K562 (cell line): Measurements from ENCODE around the gene VRK3. TPM values are rescaled to one million over a fixed set of nuclear protein-coding genes. Genes with fewer than 3 reads are reported as not detected.
A peak's percentile ranks its signal among the peaks of the same experiment; 100 is the strongest.

Experiments
- CREB3L1 ChIP-seq: fragments of 450-650 bp; IDR thresholded peaks from 2 replicates; pipeline ENCODE4 v1.6.1; 2014; ENCODE audit warnings: low read depth, mild to moderate bottlenecking, moderate library complexity, borderline replicate concordance
- DMBX1 ChIP-seq: fragments of 250-450 bp; sonication (Bioruptor Pico); IDR thresholded peaks from 2 replicates; pipeline ENCODE4 v1.8.0; 2022; ENCODE audit warnings: inconsistent platforms, mild to moderate bottlenecking, moderate library complexity, borderline replicate concordance
- FOXJ2 ChIP-seq: fragments of 200-800 bp; sonication (Bioruptor generic); IDR thresholded peaks from 2 replicates; pipeline ENCODE4 v1.6.1; 2016; ENCODE audit warnings: missing genetic modification characterization, missing compliant biosample characterization
- MLX ChIP-seq, 2 experiments: fragments of 450-650 bp in 1 of 2; sonication (generic) in 1 of 2; formaldehyde crosslinking; conservative IDR thresholded peaks; 2 replicates each; pipeline versions ENCODE4 v1.4.0 to v1.8.1; 2020 to 2022; ENCODE audit warnings: mild to moderate bottlenecking in 1 of 2, missing genetic modification reagents in 1 of 2
- NRF1 ChIP-seq, 2 experiments: fragments of 450-650 bp; IDR thresholded peaks in 1 of 2; conservative IDR thresholded peaks in 1 of 2; 2 replicates each; pipeline ENCODE4 v1.6.1; 2014; ENCODE audit warnings: mild to moderate bottlenecking in 2 of 2
- PCBP1 ChIP-seq: fragments of 200-400 bp; formaldehyde crosslinking; IDR thresholded peaks from 2 replicates; pipeline ENCODE4 v1.6.1; 2018; ENCODE audit warnings: mild to moderate bottlenecking, low read depth, low read length; ENCODE audit not compliant: poor library complexity, severe bottlenecking
- RAD21 ChIP-seq, 2 experiments: fragments of 250-450 bp in 1 of 2; fragments of 450-650 bp in 1 of 2; sonication (Bioruptor Pico) in 1 of 2; formaldehyde crosslinking in 1 of 2; IDR thresholded peaks in 1 of 2; conservative IDR thresholded peaks in 1 of 2; 2 replicates each; pipeline versions ENCODE4 v1.4.0 to v1.8.0; 2020 to 2022; ENCODE audit warnings: mild to moderate bottlenecking in 2 of 2, moderate library complexity in 1 of 2
- RCOR1 ChIP-seq, 2 experiments: IDR thresholded peaks; 2 replicates each; pipeline ENCODE4 v1.6.1; 2012; ENCODE audit warnings: low read depth in 2 of 2, low read length in 2 of 2, borderline replicate concordance in 1 of 2, improper control_type of control experiment in 1 of 2
- RHOXF2B ChIP-seq: fragments of 250-450 bp; sonication (Bioruptor Pico); conservative IDR thresholded peaks from 2 replicates; pipeline ENCODE4 v1.5.1; 2021
- SIRT6 ChIP-seq: IDR thresholded peaks from one replicate; pipeline ENCODE4 v1.6.1; 2012; ENCODE audit warnings: low read depth, mild to moderate bottlenecking, control low read depth, inconsistent platforms, low read length, moderate library complexity
- TCF15 ChIP-seq: fragments of 250-450 bp; sonication (Bioruptor Pico); IDR thresholded peaks from 2 replicates; pipeline ENCODE4 v1.8.0; 2022; ENCODE audit warnings: moderate library complexity, mild to moderate bottlenecking, inconsistent platforms
- VEZF1 ChIP-seq: fragments of 200-800 bp; sonication (Bioruptor generic); IDR thresholded peaks from 2 replicates; pipeline ENCODE4 v1.6.1; 2017; ENCODE audit warnings: missing genetic modification characterization, missing compliant biosample characterization
- YY1 ChIP-seq, 3 experiments: IDR thresholded peaks; 2 replicates each; pipeline ENCODE4 v1.6.1; 2011; ENCODE audit warnings: low read length in 2 of 3, mild to moderate bottlenecking in 2 of 3, moderate library complexity in 2 of 3, borderline replicate concordance in 1 of 3, control low read depth in 1 of 3, low read depth in 1 of 3; ENCODE audit not compliant: insufficient read depth in 3 of 3, insufficient replicate concordance in 2 of 3, control insufficient read depth in 1 of 3, insufficient read length in 1 of 3; ENCODE audit errors: extremely low read depth in 1 of 3
- ZBTB17 ChIP-seq: fragments of 450-650 bp; formaldehyde crosslinking; IDR thresholded peaks from 2 replicates; pipeline ENCODE4 v1.4.0; 2020; ENCODE audit warnings: mild to moderate bottlenecking
- ZFP91 ChIP-seq: sonication (generic); formaldehyde crosslinking; IDR thresholded peaks from 2 replicates; pipeline ENCODE4 v1.8.0; 2022; ENCODE audit warnings: mild to moderate bottlenecking, missing genetic modification reagents
- ZNF217 ChIP-seq: sonication (generic); formaldehyde crosslinking; IDR thresholded peaks from 2 replicates; pipeline ENCODE4 v1.8.0; 2022; ENCODE audit warnings: mild to moderate bottlenecking, missing genetic modification reagents
- polyA plus RNA-seq, 8 experiments: library from polyadenylated mRNA; depleted of rRNA in 4 of 8; stranded (reverse) in 5 of 8; unstranded in 3 of 8; fragments of >200 nt; fragmentation: Nextera tagmentation in 2 of 8; fragmentation: Illumina TruSeq in 1 of 8; extraction: Ambion mirVana in 2 of 8; extraction: Trizol in 1 of 8; gene quantifications; 2 replicates each; pipeline versions ENCODE4 v1.2.1 to v1.2.3, GENCODE V29; 2011 to 2014; ENCODE audit warnings: inconsistent platforms in 1 of 8, missing spikeins in 1 of 8
- total RNA-seq, 7 experiments: library from RNA; depleted of rRNA in 6 of 7; stranded (reverse); fragments of >200 nt in 6 of 7; fragmentation: Illumina TruSeq in 2 of 7; extraction: Trizol in 2 of 7; gene quantifications; 2 replicates each; pipeline versions ENCODE4 v1.2.1 to v1.2.3, GENCODE V29; 2011 to 2021; ENCODE audit warnings: low replicate concordance in 1 of 7

VRK3 gene
- total and polyA plus RNA-seq, 9 of the 15 experiments (the other 6 are each of a cell fraction or from before 2014, with no cell fraction given): 25.6 to 94.3 (median 42.9) TPM

- TF ChIP-seq VEZF1 (peak; percentile 83), YY1 (IDR thresholded peaks at IDR 0.05; ENCODE audit: borderline replicate concordance in 1 of 3, control insufficient read depth in 1 of 3, extremely low read depth in 1 of 3, insufficient read depth in 3 of 3, insufficient read length in 1 of 3, insufficient replicate concordance in 2 of 3, low read depth in 1 of 3, low read length in 2 of 3) (peak in 1 of 3 experiments; percentile 25), MLX (CRISPR knock-in tag; conservative IDR thresholded peaks at IDR 0.05) (peak in 1 of 2 experiments; percentile 100; a peak in 3 of 4 replicates), NRF1 (conservative IDR thresholded peaks at IDR 0.05 in 1 of 2, IDR thresholded peaks at IDR 0.05 in 1 of 2) (0 out of 4 replicates have a peak, but pooled peaks of 1 of the 2 experiments have one; percentile 24), RHOXF2B (peak; percentile 45; the same call in 1 of the 2 replicates), DMBX1 (CRISPR knock-in tag) (peak; percentile 99), FOXJ2 (tag) (peak; percentile 96), RCOR1 (IDR thresholded peaks at IDR 0.05; ENCODE audit: borderline replicate concordance in 1 of 2, low read depth in 2 of 2, low read length in 2 of 2) (peak in 1 of 2 experiments; percentile 98; a peak in 2 of 4 replicates), RAD21 (CRISPR knock-in tag; conservative IDR thresholded peaks at IDR 0.05 in 1 of 2, IDR thresholded peaks at IDR 0.05 in 1 of 2) (peak; percentile 10 to 27; a peak in 2 of 4 replicates), ZFP91 (CRISPR knock-in tag) (peak; percentile 87), CREB3L1 (peak; percentile 89), TCF15 (CRISPR knock-in tag) (peak; percentile 93), ZNF217 (CRISPR knock-in tag) (peak; percentile 98), ZBTB17 (CRISPR knock-in tag) (peak; percentile 92), SIRT6 (no peak), PCBP1 (no peak)
Observed at GRCh38 chr19:49987159-49987698, 37.9 kb downstream of the VRK3 start (continued).
